SK-N-SH (cell line): ENCODE results near the gene GCDH. TPM values are rescaled to one million over a fixed set of nuclear protein-coding genes. Genes with fewer than 3 reads are reported as not detected.

Experiments used
- CTCF ChIA-PET: fragments of 300-600, 350-600 bp; formaldehyde crosslinking; extraction: SDS; loops from one replicate; lab custom pipeline; 2021; lab: Yijun Ruan, JAX
- POLR2A ChIA-PET: fragments of 350-600 bp; sonication (Branson Sonifier 250); formaldehyde crosslinking; extraction: SDS; loops from one replicate; lab custom pipeline; 2020; ENCODE audit warnings: antibody characterized with exemption, inconsistent platforms; lab: Yijun Ruan, JAX
- DNase-seq: peaks from one replicate; pipeline ENCODE4 v3.0.0; 2012
- H2AFZ ChIP-seq: fragments of 200-600 bp; sonication (generic); 2 replicates; pipeline ENCODE4 v1.8.1; 2016; ENCODE audit warnings: antibody characterized with exemption, mild to moderate bottlenecking, low read depth
- H3F3A ChIP-seq: fragments of 200-600 bp; sonication (generic); replicated peaks from 2 replicates; pipeline ENCODE3; 2016; ENCODE audit warnings: antibody characterized with exemption, mild to moderate bottlenecking; ENCODE audit not compliant: insufficient read depth
- H3K27ac ChIP-seq, 2 experiments: fragments of 200-500 bp in 1 of 2; fragments of 200-600 bp in 1 of 2; sonication (Bioruptor generic) in 1 of 2; sonication (generic), shearing (Covaris generic) in 1 of 2; 2 replicates each; pipeline versions ENCODE4 v1.5.1 to v1.6.1; 2014 to 2016; ENCODE audit warnings: low read depth in 2 of 2, inconsistent platforms in 1 of 2, low read length in 1 of 2, mild to moderate bottlenecking in 1 of 2, mixed read lengths in 1 of 2
- H3K27me3 ChIP-seq: fragments of 200-600 bp; sonication (generic), shearing (Covaris generic); 2 replicates; pipeline ENCODE4 v1.6.1; 2016; ENCODE audit warnings: mixed run types; ENCODE audit not compliant: insufficient read depth
- H3K36me3 ChIP-seq, 2 experiments: fragments of 200-500 bp in 1 of 2; fragments of 200-600 bp in 1 of 2; sonication (Bioruptor generic) in 1 of 2; sonication (generic) in 1 of 2; replicated peaks in 1 of 2; 2 replicates each; pipeline versions ENCODE3 to v1.5.1; 2014 to 2016; ENCODE audit warnings: low read length in 1 of 2, mild to moderate bottlenecking in 1 of 2; ENCODE audit not compliant: insufficient read depth in 2 of 2, control insufficient read depth in 1 of 2
- H3K4me1 ChIP-seq, 2 experiments: fragments of 200-500 bp in 1 of 2; fragments of 200-600 bp in 1 of 2; sonication (Bioruptor generic) in 1 of 2; sonication (generic), shearing (Covaris generic) in 1 of 2; 2 replicates each; pipeline versions ENCODE4 v1.5.1 to v1.6.1; 2014 to 2016; ENCODE audit warnings: low read depth in 1 of 2, low read length in 1 of 2, mixed run types in 1 of 2; ENCODE audit not compliant: insufficient read depth in 2 of 2, control insufficient read depth in 1 of 2
- H3K4me2 ChIP-seq: fragments of 200-600 bp; sonication (generic), shearing (Covaris generic); 2 replicates; pipeline ENCODE4 v1.6.1; 2017; ENCODE audit warnings: mixed run types
- H3K4me3 ChIP-seq, 2 experiments: fragments of 200-500 bp in 1 of 2; fragments of 200-600 bp in 1 of 2; sonication (Bioruptor generic) in 1 of 2; sonication (generic), shearing (Covaris generic) in 1 of 2; 2 replicates each; pipeline versions ENCODE4 v1.5.1 to v1.8.1; 2014 to 2016; ENCODE audit warnings: low read depth in 2 of 2, inconsistent platforms in 1 of 2, low read length in 1 of 2, mild to moderate bottlenecking in 1 of 2, mixed read lengths in 1 of 2, moderate library complexity in 1 of 2
- H3K79me2 ChIP-seq: fragments of 200-600 bp; sonication (generic); 2 replicates; pipeline ENCODE4 v1.8.1; 2017; ENCODE audit warnings: mild to moderate bottlenecking; ENCODE audit not compliant: insufficient read depth
- H3K9ac ChIP-seq: fragments of 200-600 bp; sonication (generic); 2 replicates; pipeline ENCODE4 v1.6.1; 2017; ENCODE audit warnings: mixed run types
- H3K9me2 ChIP-seq: fragments of 200-600 bp; sonication (generic); 2 replicates; pipeline ENCODE4 v1.6.1; 2017; ENCODE audit warnings: mixed run types
- H3K9me3 ChIP-seq: fragments of 200-600 bp; sonication (generic); 2 replicates; pipeline ENCODE4 v1.6.1; 2017; ENCODE audit warnings: mixed run types, mild to moderate bottlenecking, moderate library complexity
- H4K20me1 ChIP-seq: fragments of 200-600 bp; sonication (generic); 2 replicates; pipeline ENCODE4 v1.6.1; 2017; ENCODE audit warnings: mild to moderate bottlenecking, mixed run types; ENCODE audit not compliant: insufficient read depth
- ELF1 ChIP-seq: IDR thresholded peaks from 2 replicates; pipeline ENCODE4 v1.4.0; 2012
- FOSL2 ChIP-seq: IDR thresholded peaks from 2 replicates; pipeline ENCODE4 v1.4.0; 2012; ENCODE audit warnings: low read depth, mild to moderate bottlenecking, moderate library complexity, borderline replicate concordance
- IRF3 ChIP-seq: fragments of 150-350 bp; IDR thresholded peaks from 2 replicates; pipeline ENCODE4 v1.6.1; 2016; ENCODE audit warnings: mild to moderate bottlenecking, low read depth, low read length
- JUND ChIP-seq: IDR thresholded peaks from 2 replicates; pipeline ENCODE4 v1.4.0; 2012
- MAX ChIP-seq: IDR thresholded peaks from 2 replicates; pipeline ENCODE4 v1.4.0; 2012; ENCODE audit warnings: low read depth
- MEF2A ChIP-seq: IDR thresholded peaks from 2 replicates; pipeline ENCODE4 v1.4.0; 2012; ENCODE audit warnings: low read depth, borderline replicate concordance
- NRF1 ChIP-seq: IDR thresholded peaks from 2 replicates; pipeline ENCODE4 v1.6.1; 2012; ENCODE audit warnings: low read depth, mild to moderate bottlenecking, low read length
- PBX3 ChIP-seq: IDR thresholded peaks from 2 replicates; pipeline ENCODE4; 2012
- POLR2AphosphoS5 ChIP-seq: IDR thresholded peaks from 2 replicates; pipeline ENCODE4 v1.6.1; 2012; ENCODE audit warnings: low read depth, low read length
- RFX5 ChIP-seq: IDR thresholded peaks from 2 replicates; pipeline ENCODE4 v1.6.1; 2012; ENCODE audit warnings: mild to moderate bottlenecking, improper control_type of control experiment, low read length
- SIN3A ChIP-seq: IDR thresholded peaks from 2 replicates; pipeline ENCODE4 v1.6.1; 2012; ENCODE audit warnings: low read depth, mild to moderate bottlenecking, low read length, moderate library complexity, borderline replicate concordance
- SMC3 ChIP-seq: IDR thresholded peaks from 2 replicates; pipeline ENCODE4 v1.6.1; 2012; ENCODE audit warnings: low read depth, low read length, improper control_type of control experiment
- TAF1 ChIP-seq: IDR thresholded peaks from 2 replicates; pipeline ENCODE4 v1.6.1; 2012; ENCODE audit warnings: low read depth, mild to moderate bottlenecking, low read length, moderate library complexity, borderline replicate concordance
- TCF12 ChIP-seq: IDR thresholded peaks from 2 replicates; pipeline ENCODE4 v1.4.0; 2012
- USF2 ChIP-seq: fragments of 150-350 bp; IDR thresholded peaks from 2 replicates; pipeline ENCODE4 v1.6.1; 2017; ENCODE audit warnings: antibody characterized with exemption, low read length, low read depth, borderline replicate concordance
- ZBTB33 ChIP-seq: IDR thresholded peaks from 2 replicates; pipeline ENCODE4 v1.4.0; 2012; ENCODE audit warnings: low read depth, borderline replicate concordance
- WGBS: methylation state at CpG from one replicate; pipeline ENCODE4 v1.1.6; 2017; ENCODE audit warnings: low lambda C conversion rate; 5-methylcytosine and 5-hydroxymethylcytosine counted together
- polyA plus RNA-seq, 3 experiments: library from polyadenylated mRNA; depleted of rRNA; stranded (reverse); fragments of >200 nt; gene quantifications; 2 replicates each; pipeline ENCODE4 v1.2.3, GENCODE V29; 2012

Gene GCDH
- polyA plus RNA-seq, 1 of the 3 experiments (the other 2 are of a cell fraction), result 29.4 TPM

GRCh38 chr19:12866416-12867119 lies 24.4 kb upstream of the GCDH start:
- CTCF ChIA-PET, result interaction anchor here (7.9 kb wide), 1 partner anchor 19 kb away, joined by 69 read pairs; no protein-coding TSS in a partner anchor
- no peaks in the 10 kb centered on the region for H3K9me3 ChIP-seq
- H3K4me3 ChIP-seq, result no peak overlapping the region
- H4K20me1 ChIP-seq, result no peaks in the 10 kb centered on the region
- H3K79me2 ChIP-seq, result no peaks in the 10 kb centered on the region
- no peak overlapping the region for H3K9ac ChIP-seq
- H3K27me3 ChIP-seq, result no peaks in the 10 kb centered on the region
- H3K27ac ChIP-seq, result no peak overlapping the region
- TF ChIP-seq MEF2A (no peak), RFX5 (no peak), ELF1 (no peak), POLR2AphosphoS5 (no peak), SIN3A (no peak), IRF3 (no peak), MAX (no peak), USF2 (no peak), PBX3 (no peak), ZBTB33 (no peak), FOSL2 (no peak), NRF1 (no peak), TCF12 (no peak), TAF1 (no peak), SMC3 (no peak), JUND (no peak)
- no peak overlapping the region for H2AFZ ChIP-seq
- POLR2A ChIA-PET, result interaction anchor here (1.0 kb wide), 1 partner anchor 11 kb away, joined by 4 read pairs; no protein-coding TSS in a partner anchor
- peaks cover 4% of the 10 kb centered on the region for H3F3A ChIP-seq
- H3K36me3 ChIP-seq, result no peaks in the 10 kb centered on the region
- no peak for DNase-seq
- H3K4me1 ChIP-seq, result no peaks in the 10 kb centered on the region
- H3K9me2 ChIP-seq, result no peaks in the 10 kb centered on the region
- no peak overlapping the region for H3K4me2 ChIP-seq
- WGBS, result 93% methylated on average over 25 of the region's 29 CpGs
